Astrocyte (in vitro differentiated cells and primary cell): ENCODE data around the gene TMEM94.

Source experiments
- EZH2 ChIP-seq: IDR thresholded peaks from 2 replicates; pipeline ENCODE4 v1.6.1; 2012; ENCODE audit warnings: mild to moderate bottlenecking, low read length, inconsistent platforms; ENCODE audit not compliant: insufficient read depth
- TF ChIP-seq, protein P1 (sequence below): IDR thresholded peaks from 2 replicates; pipeline ENCODE4 v1.5.1; 2011; ENCODE audit warnings: low read depth, mild to moderate bottlenecking, inconsistent platforms, low read length, moderate library complexity; ENCODE audit not compliant: insufficient read depth

DNA sequence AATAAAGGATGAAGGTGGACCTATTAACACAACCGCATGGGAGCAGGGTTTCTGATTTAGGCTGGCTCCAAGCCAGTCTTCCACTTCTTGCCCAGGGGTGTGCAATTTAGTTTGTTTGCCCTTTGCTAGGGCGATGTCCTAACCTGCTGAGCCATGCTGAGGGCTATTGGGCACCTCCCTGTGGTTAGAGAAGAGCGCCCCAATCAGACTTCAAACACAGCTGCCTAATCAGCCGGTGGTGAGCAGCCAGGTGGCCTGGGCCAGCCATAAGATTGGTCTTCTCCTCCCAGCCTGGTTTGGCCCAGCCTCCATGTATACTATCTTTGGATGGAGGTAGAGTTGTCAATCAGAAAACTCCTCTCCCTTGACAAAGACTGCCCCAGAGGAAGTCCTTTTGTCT, 15.7 kb downstream of the TMEM94 start:
- TF ChIP-seq, protein P1, sequence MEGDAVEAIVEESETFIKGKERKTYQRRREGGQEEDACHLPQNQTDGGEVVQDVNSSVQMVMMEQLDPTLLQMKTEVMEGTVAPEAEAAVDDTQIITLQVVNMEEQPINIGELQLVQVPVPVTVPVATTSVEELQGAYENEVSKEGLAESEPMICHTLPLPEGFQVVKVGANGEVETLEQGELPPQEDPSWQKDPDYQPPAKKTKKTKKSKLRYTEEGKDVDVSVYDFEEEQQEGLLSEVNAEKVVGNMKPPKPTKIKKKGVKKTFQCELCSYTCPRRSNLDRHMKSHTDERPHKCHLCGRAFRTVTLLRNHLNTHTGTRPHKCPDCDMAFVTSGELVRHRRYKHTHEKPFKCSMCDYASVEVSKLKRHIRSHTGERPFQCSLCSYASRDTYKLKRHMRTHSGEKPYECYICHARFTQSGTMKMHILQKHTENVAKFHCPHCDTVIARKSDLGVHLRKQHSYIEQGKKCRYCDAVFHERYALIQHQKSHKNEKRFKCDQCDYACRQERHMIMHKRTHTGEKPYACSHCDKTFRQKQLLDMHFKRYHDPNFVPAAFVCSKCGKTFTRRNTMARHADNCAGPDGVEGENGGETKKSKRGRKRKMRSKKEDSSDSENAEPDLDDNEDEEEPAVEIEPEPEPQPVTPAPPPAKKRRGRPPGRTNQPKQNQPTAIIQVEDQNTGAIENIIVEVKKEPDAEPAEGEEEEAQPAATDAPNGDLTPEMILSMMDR, result no peak
- TF ChIP-seq EZH2, result no peak
